HCT116 (cell line): ENCODE measurements around the gene ABCB8. TPM values are rescaled to one million over a fixed set of nuclear protein-coding genes. Genes with fewer than 3 reads are reported as not detected.
A peak's percentile ranks its signal among the peaks of the same experiment; 100 is the strongest.

Experiments used
- ATAC-seq: fragments of 200-7000 bp; cut with Tn5 transposase; 2 replicates; pipeline ENCODE4 v1.9.1; 2020; ENCODE audit warnings: mild to moderate bottlenecking, moderate library complexity
- BruUV-seq: library from RNA; stranded (reverse); fragments of 400-500 nt; replicated peaks from 2 replicates; lab custom pipeline; 2021; lab: Mats Ljungman, UMichigan
- CTCF ChIA-PET: fragments of 300-600 bp; sonication (Branson Sonifier 250); formaldehyde crosslinking; loops from one replicate; lab custom pipeline; 2021; ENCODE audit warnings: antibody characterized with exemption; lab: Charles Lee
- POLR2A ChIA-PET: fragments of 300-600, 350-600 bp; sonication (Branson Sonifier 250); formaldehyde crosslinking; loops from one replicate; lab custom pipeline; 2021; ENCODE audit warnings: antibody characterized with exemption; lab: Charles Lee
- RAD21 ChIA-PET, 2 experiments: fragments of 300-600 bp; sonication (Branson Sonifier 250); formaldehyde crosslinking; loops; one replicate each; lab custom pipeline; 2023; ENCODE audit warnings: low total read pairs in 2 of 2; ENCODE audit not compliant: uncharacterized antibody in 2 of 2, unreplicated experiment in 2 of 2, low non-redundant PET in 1 of 2; lab: Charles Lee
- DNase-seq: peaks from one replicate; pipeline ENCODE4 v3.0.0-alpha.2; 2010; ENCODE audit warnings: low read depth, low spot score
- H2AFZ ChIP-seq: fragments of 200-600 bp; shearing (Covaris generic), sonication (generic); 2 replicates; pipeline ENCODE4 v1.6.1; 2017; ENCODE audit warnings: low read depth, mixed run types, mixed read lengths, antibody characterized with exemption, low read length; ENCODE audit not compliant: poor library complexity, severe bottlenecking
- H3K27ac ChIP-seq: 2 replicates; pipeline ENCODE4 v1.5.1; 2012; ENCODE audit warnings: low read depth, low read length
- H3K27me3 ChIP-seq: fragments of 200-600 bp; sonication (generic); 2 replicates; pipeline ENCODE4 v1.6.1; 2016; ENCODE audit warnings: mixed run types, low read length, mixed read lengths; ENCODE audit not compliant: insufficient read depth
- H3K36me3 ChIP-seq, 2 experiments: fragments of 200-500 bp in 1 of 2; fragments of 200-600 bp in 1 of 2; sonication (Bioruptor generic) in 1 of 2; sonication (generic) in 1 of 2; 2 replicates each; pipeline versions ENCODE4 v1.5.1 to v1.6.1; 2014 to 2016; ENCODE audit warnings: low read length in 2 of 2, inconsistent platforms in 1 of 2, mixed read lengths in 1 of 2, mixed run types in 1 of 2; ENCODE audit not compliant: insufficient read depth in 2 of 2, control insufficient read depth in 1 of 2
- H3K4me1 ChIP-seq, 2 experiments: fragments of 200-600 bp in 1 of 2; sonication (generic) in 1 of 2; 2 replicates each; pipeline versions ENCODE4 v1.5.1 to v1.6.1; 2012 to 2017; ENCODE audit warnings: low read length in 2 of 2, inconsistent platforms in 1 of 2, mild to moderate bottlenecking in 1 of 2, mixed read lengths in 1 of 2, mixed run types in 1 of 2, moderate library complexity in 1 of 2; ENCODE audit not compliant: insufficient read depth in 2 of 2, control insufficient read depth in 1 of 2
- H3K4me2 ChIP-seq: fragments of 200-600 bp; sonication (generic); 2 replicates; pipeline ENCODE4 v1.6.1; 2017; ENCODE audit warnings: mixed run types, low read length, mixed read lengths
- H3K4me3 ChIP-seq, 2 experiments: fragments of 200-600 bp in 1 of 2; sonication (generic) in 1 of 2; replicated peaks in 1 of 2; 2 replicates each; pipeline ENCODE4 v1.5.1; 2011 to 2016; ENCODE audit warnings: low read length in 2 of 2, control low read depth in 1 of 2, low read depth in 1 of 2, mild to moderate bottlenecking in 1 of 2, mixed read lengths in 1 of 2, mixed run types in 1 of 2
- H3K79me2 ChIP-seq: fragments of 200-600 bp; sonication (generic); 2 replicates; pipeline ENCODE4 v1.6.1; 2017; ENCODE audit warnings: mild to moderate bottlenecking, mixed run types, low read length, moderate library complexity, mixed read lengths; ENCODE audit not compliant: insufficient read depth
- H3K9ac ChIP-seq: fragments of 200-600 bp; sonication (generic); 2 replicates; pipeline ENCODE4 v1.6.1; 2016; ENCODE audit warnings: low read length, mixed read lengths
- H3K9me2 ChIP-seq: fragments of 200-600 bp; sonication (generic), shearing (Covaris generic); 2 replicates; pipeline ENCODE4 v1.6.1; 2017; ENCODE audit warnings: mixed run types, mild to moderate bottlenecking, moderate library complexity; ENCODE audit not compliant: insufficient read depth
- H3K9me3 ChIP-seq, 2 experiments: fragments of 200-500 bp in 1 of 2; fragments of 200-600 bp in 1 of 2; sonication (Bioruptor generic) in 1 of 2; sonication (generic) in 1 of 2; 2 replicates each; pipeline ENCODE4 v1.6.1; 2014 to 2017; ENCODE audit warnings: low read length in 2 of 2, mixed read lengths in 2 of 2, inconsistent platforms in 1 of 2, low read depth in 1 of 2, mild to moderate bottlenecking in 1 of 2, mixed run types in 1 of 2, moderate library complexity in 1 of 2; ENCODE audit not compliant: control insufficient read depth in 1 of 2, insufficient read depth in 1 of 2
- H4K20me1 ChIP-seq: fragments of 200-600 bp; sonication (generic), shearing (Covaris generic); 2 replicates; pipeline ENCODE4 v1.6.1; 2017; ENCODE audit warnings: mixed run types, mild to moderate bottlenecking, moderate library complexity; ENCODE audit not compliant: insufficient read depth
- CBX3 ChIP-seq: IDR thresholded peaks from 2 replicates; pipeline ENCODE4 v1.6.1; 2012; ENCODE audit warnings: low read depth
- CEBPB ChIP-seq: IDR thresholded peaks from 2 replicates; pipeline ENCODE4 v1.6.1; 2012; ENCODE audit warnings: low read depth
- EGR1 ChIP-seq: IDR thresholded peaks from 2 replicates; pipeline ENCODE4 v1.6.1; 2012; ENCODE audit warnings: low read depth
- FOSL1 ChIP-seq: IDR thresholded peaks from 2 replicates; pipeline ENCODE4 v1.6.1; 2012; ENCODE audit warnings: low read depth
- POLR2A ChIP-seq: IDR thresholded peaks from 2 replicates; pipeline ENCODE4 v1.7.0; 2011; ENCODE audit warnings: borderline replicate concordance; ENCODE audit not compliant: insufficient read depth, insufficient read length; ENCODE audit errors: extremely low read depth
- SIN3A ChIP-seq: IDR thresholded peaks from 2 replicates; pipeline ENCODE4 v1.6.1; 2012; ENCODE audit warnings: low read depth
- ZNF274 ChIP-seq: fragments of 200-500 bp; sonication (Bioruptor generic); IDR thresholded peaks from 2 replicates; pipeline ENCODE4 v1.6.1; 2014; ENCODE audit warnings: mild to moderate bottlenecking, low read depth, low read length, inconsistent platforms
- intact Hi-C: fragments of 100-400 bp; cut with micrococcal nuclease; formaldehyde crosslinking; loops from 2 replicates; pipeline ENCODE4 v1.10.0; 2022
- total RNA-seq: library from RNA; stranded (reverse); gene quantifications from one replicate; pipeline ENCODE4 v1.2.1, GENCODE V29; 2021; ENCODE audit not compliant: unreplicated experiment
- TF ChIP-seq, protein P1 (sequence below): IDR thresholded peaks from 2 replicates; pipeline ENCODE4 v1.6.1; 2012
- TF ChIP-seq, protein P2 (sequence below): IDR thresholded peaks from 2 replicates; pipeline ENCODE4 v1.6.1; 2012
- TF ChIP-seq, protein P3 (sequence below), 3 experiments: fragments of 200-600 bp in 1 of 3; sonication (generic) in 1 of 3; IDR thresholded peaks in 2 of 3; conservative IDR thresholded peaks in 1 of 3; 2 replicates each; pipeline ENCODE4 v1.5.1; 2012 to 2017; ENCODE audit warnings: low read depth in 2 of 3, low read length in 2 of 3, antibody characterized with exemption in 1 of 3, borderline replicate concordance in 1 of 3, control low read depth in 1 of 3, mild to moderate bottlenecking in 1 of 3, mixed read lengths in 1 of 3, mixed run types in 1 of 3, moderate library complexity in 1 of 3; ENCODE audit not compliant: insufficient read depth in 1 of 3

ABCB8 gene
- total RNA-seq, 1 experiment from 2014 or later, result 55.2 TPM

- TF ChIP-seq CEBPB (no peak), SIN3A (no peak), POLR2A (peak; percentile 83), EGR1 (no peak), FOSL1 (no peak), ZNF274 (no peak)
Observed at GRCh38 chr7:151008511-151009323, 19.5 kb upstream of the ABCB8 start (continued).

- H2AFZ ChIP-seq, result no peak overlapping the region
- ChIA-PET POLR2A (interaction anchor here (0.7 to 1.5 kb wide), 8 partner anchors 9 to 218 kb away, joined by 3 to 6 read pairs (median 4); partner anchors contain the start of genes ABCB8 and ABCF2), CTCF (interaction anchor here (0.6 to 5.4 kb wide), 27 partner anchors 8 to 271 kb away, joined by 3 to 59 read pairs (median 5); partner anchors contain the start of genes ABCB8, ATG9B and TMUB1), RAD21 (interaction anchor here (0.6 to 1.7 kb wide), 5 partner anchors 9 to 102 kb away, joined by 3 to 5 read pairs (median 3); partner anchors contain the start of gene ABCB8 (in 1 of the 2))
- peak overlapping the region; percentile 81 for H3K9ac ChIP-seq
- no peak for DNase-seq
- H3K36me3 ChIP-seq, result no peaks in the 10 kb centered on the region
- peak overlapping the region; percentile 71 for H3K27ac ChIP-seq
- BruUV-seq, result no TSS peak
- peak overlapping the region; percentile 94 for H3K4me2 ChIP-seq
- no peaks in the 10 kb centered on the region for H4K20me1 ChIP-seq
- peaks cover 4% of the 10 kb centered on the region; the same call in 1 of the 2 replicates for H3K79me2 ChIP-seq
- H3K4me3 ChIP-seq, result peak overlapping the region; percentile 72 to 73
- no peak for TF ChIP-seq CBX3
- TF ChIP-seq, protein P1, sequence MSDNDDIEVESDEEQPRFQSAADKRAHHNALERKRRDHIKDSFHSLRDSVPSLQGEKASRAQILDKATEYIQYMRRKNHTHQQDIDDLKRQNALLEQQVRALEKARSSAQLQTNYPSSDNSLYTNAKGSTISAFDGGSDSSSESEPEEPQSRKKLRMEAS, result no peak
- peak; percentile 5 for TF ChIP-seq POLR2A
- TF ChIP-seq, protein P2, sequence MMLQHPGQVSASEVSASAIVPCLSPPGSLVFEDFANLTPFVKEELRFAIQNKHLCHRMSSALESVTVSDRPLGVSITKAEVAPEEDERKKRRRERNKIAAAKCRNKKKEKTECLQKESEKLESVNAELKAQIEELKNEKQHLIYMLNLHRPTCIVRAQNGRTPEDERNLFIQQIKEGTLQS, result no peak
- TF ChIP-seq SIN3A, result no peak
- TF ChIP-seq, protein P3, sequence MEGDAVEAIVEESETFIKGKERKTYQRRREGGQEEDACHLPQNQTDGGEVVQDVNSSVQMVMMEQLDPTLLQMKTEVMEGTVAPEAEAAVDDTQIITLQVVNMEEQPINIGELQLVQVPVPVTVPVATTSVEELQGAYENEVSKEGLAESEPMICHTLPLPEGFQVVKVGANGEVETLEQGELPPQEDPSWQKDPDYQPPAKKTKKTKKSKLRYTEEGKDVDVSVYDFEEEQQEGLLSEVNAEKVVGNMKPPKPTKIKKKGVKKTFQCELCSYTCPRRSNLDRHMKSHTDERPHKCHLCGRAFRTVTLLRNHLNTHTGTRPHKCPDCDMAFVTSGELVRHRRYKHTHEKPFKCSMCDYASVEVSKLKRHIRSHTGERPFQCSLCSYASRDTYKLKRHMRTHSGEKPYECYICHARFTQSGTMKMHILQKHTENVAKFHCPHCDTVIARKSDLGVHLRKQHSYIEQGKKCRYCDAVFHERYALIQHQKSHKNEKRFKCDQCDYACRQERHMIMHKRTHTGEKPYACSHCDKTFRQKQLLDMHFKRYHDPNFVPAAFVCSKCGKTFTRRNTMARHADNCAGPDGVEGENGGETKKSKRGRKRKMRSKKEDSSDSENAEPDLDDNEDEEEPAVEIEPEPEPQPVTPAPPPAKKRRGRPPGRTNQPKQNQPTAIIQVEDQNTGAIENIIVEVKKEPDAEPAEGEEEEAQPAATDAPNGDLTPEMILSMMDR (IDR thresholded peaks at IDR 0.05 in 2 of 3, conservative IDR thresholded peaks at IDR 0.05 in 1 of 3; ENCODE audit: borderline replicate concordance in 1 of 3, insufficient read depth in 1 of 3, low read depth in 2 of 3, low read length in 2 of 3), result peak in 2 of 3 experiments; percentile 55 to 63; a peak in 4 of 6 replicates
- H3K9me3 ChIP-seq, result no peaks in the 10 kb centered on the region
- peaks cover 16 to 51% of the 10 kb centered on the region in 2 experiments; a peak in 3 of 4 replicates for H3K4me1 ChIP-seq
- H3K27me3 ChIP-seq, result no peaks in the 10 kb centered on the region
- H3K9me2 ChIP-seq, result no peaks in the 10 kb centered on the region
- ATAC-seq, result peak; percentile 61
- intact Hi-C loops, result loop anchor here (1.0 to 10.0 kb wide), 2 partner anchors 102 to 235 kb away; no protein-coding TSS in a partner anchor
Observed at GRCh38 chr7:151009327-151010036, 18.8 kb upstream of the ABCB8 start.
